Activated CD4-positive, alpha-beta T cell treated with anti-CD3 and anti-CD28 coated beads, Interleukin-2, amount 10 ng/mL, durations not matched to agents 24 days and 14 days (primary cell): Measurements from ENCODE around the gene RAD51B. TPM values are rescaled to one million over a fixed set of nuclear protein-coding genes. Genes with fewer than 3 reads are reported as not detected.

Experiments used
- DNase-seq: peaks from one replicate; pipeline ENCODE4 v3.0.0; 2022
- H3K27ac Mint-ChIP-seq: one replicate; pipeline ENCODE4 v1.8.0; 2022; ENCODE audit warnings: mild to moderate bottlenecking, mixed read lengths
- H3K27me3 Mint-ChIP-seq: one replicate; pipeline ENCODE4 v1.8.0; 2022; ENCODE audit warnings: mixed read lengths
- H3K36me3 Mint-ChIP-seq: one replicate; pipeline ENCODE4 v1.8.0; 2022; ENCODE audit warnings: low read depth, mild to moderate bottlenecking, mixed read lengths
- H3K4me1 Mint-ChIP-seq: one replicate; pipeline ENCODE4 v1.8.0; 2021; ENCODE audit warnings: mixed read lengths
- H3K4me3 Mint-ChIP-seq: one replicate; pipeline ENCODE4 v1.8.0; 2022; ENCODE audit warnings: mild to moderate bottlenecking, moderate library complexity, mixed read lengths
- H3K9me3 Mint-ChIP-seq: one replicate; pipeline ENCODE4 v1.8.0; 2021; ENCODE audit warnings: mixed read lengths
- intact Hi-C: fragments of 100-400 bp; cut with micrococcal nuclease; formaldehyde crosslinking; loops from one replicate; pipeline ENCODE4 v1.15.1; 2023
- total RNA-seq: library from RNA; stranded (reverse); gene quantifications from 2 replicates; pipeline ENCODE4 v1.2.3, GENCODE V29; 2022

Gene RAD51B
- total RNA-seq, 1 donor from 2014 or later: 29.3 TPM

DNA sequence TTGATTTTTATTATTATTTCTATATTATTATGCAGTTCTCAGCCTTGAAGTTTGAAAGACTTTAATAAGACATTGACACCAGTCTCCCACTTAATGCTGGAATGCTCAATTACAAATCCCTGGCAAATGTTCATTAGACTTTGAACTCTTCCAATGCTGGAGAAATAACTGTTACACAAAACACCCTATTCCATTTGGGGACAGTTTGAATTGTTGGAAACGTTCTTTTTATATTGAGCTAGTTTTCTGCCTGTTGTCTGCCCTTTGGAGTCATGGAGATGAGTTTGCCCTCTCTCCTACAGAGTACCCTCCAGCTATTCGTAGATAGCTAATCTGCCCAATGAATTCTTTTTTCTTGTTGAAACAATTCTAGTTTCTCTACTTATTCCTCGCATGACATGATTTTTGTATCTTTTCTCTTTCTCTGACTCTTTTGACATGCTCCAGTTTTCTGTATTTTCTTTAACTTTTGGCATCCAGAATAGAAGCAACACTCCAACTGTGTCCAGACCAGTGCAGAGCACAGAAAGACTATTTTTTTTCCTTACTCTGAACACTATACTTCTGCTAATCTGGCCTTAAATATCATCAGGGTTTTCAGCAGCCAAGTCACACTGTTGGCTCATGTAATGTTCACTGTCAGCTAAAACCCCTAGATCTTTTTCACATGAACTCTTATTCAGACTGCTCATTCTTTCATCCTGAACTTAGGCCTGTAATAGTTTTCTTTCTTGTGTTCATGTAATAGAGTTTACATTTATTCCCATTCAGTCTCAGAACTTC is 379.3 kb downstream of the RAD51B start:
- intact Hi-C loops: no loop called here
- Mint-ChIP-seq H3K4me1 (peaks cover 11% of the 10 kb centered on the region), H3K36me3 (peaks cover 2% of the 10 kb centered on the region), H3K27ac (no peak overlapping the region), H3K4me3 (no peak overlapping the region), H3K9me3 (peaks cover 7% of the 10 kb centered on the region), H3K27me3 (no peaks in the 10 kb centered on the region)
- no peak for DNase-seq

DNA sequence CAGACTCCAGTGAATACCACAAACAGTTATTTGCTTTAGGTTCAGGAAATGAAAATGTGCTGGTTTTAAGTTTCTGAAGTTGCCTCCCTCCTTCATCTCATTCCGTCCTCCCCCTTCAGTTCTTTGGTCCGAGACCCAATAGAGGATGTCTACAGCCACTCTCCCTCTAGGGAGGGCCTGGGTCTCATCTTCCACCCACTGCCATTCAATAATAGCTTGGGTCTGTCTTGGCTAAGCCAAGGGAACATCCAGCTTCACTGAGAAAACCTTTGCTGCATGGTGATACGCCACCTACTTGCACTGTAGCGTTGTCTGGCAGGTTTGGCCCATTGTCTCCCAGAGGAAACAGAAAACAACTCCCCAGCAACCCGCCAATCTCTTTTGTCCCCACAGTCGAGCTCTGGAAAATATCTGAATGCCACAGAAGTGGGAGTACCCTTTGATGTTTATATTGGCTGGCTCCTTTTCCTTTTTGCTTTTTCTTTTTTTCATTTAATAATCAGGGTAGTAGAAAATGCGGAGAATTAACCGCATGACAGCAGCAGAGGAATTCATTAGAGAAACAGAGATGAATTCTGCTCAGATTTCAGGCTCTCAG is 380.1 kb downstream of the RAD51B start:
- peaks cover 7% of the 10 kb centered on the region for H3K9me3 Mint-ChIP-seq
- H3K4me3 Mint-ChIP-seq: no peak overlapping the region
- no peaks in the 10 kb centered on the region for H3K36me3 Mint-ChIP-seq
- H3K27ac Mint-ChIP-seq: no peak overlapping the region
- intact Hi-C loops: no loop called here
- no peaks in the 10 kb centered on the region for H3K27me3 Mint-ChIP-seq
- H3K4me1 Mint-ChIP-seq: peaks cover 11% of the 10 kb centered on the region
- DNase-seq: no peak

DNA sequence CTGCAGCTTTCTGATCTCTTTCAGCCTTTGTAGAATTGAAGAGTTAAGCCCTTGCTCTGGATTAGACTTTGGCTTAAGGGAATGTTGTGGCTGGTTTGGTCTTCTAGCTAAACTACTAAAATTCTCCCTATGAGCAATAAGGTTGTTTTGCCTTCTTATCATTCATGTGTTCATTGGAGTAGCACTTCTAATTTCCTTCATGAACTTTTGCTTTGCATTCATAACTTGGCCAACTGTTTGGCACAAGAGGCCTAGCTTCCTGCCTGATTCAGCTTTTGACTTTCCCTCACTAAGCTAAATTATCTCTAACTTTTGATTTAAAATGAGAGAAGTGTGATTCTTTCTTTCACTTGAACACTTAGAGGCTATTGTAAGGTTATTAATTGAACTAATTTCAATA is 384.3 kb downstream of the RAD51B start:
- Mint-ChIP-seq H3K36me3 (no peaks in the 10 kb centered on the region), H3K9me3 (peaks cover 7% of the 10 kb centered on the region), H3K27ac (no peak overlapping the region), H3K4me3 (no peak overlapping the region), H3K4me1 (peaks cover 17% of the 10 kb centered on the region), H3K27me3 (no peaks in the 10 kb centered on the region)
- intact Hi-C loops: no loop called here
- DNase-seq: peak; percentile 26

DNA sequence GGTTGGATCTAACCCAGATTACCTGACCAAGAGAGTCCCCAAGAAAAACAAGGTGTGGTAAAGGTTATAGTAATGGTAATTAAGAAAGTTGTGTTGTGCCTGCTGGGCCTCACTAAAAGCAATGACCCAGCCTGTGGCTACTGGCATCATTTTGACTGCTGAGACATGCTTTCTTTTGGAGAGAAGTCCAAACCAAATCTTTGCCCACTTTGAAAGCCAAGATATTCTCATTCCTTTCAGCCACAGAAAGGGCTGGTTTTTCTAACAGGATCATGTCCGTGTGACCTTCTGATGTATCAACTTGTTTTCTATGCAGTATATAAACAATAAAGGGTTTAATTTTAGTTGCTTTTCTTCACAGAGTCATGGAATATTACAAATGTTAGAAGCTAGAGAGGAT is 388.6 kb downstream of the RAD51B start:
- no peak overlapping the region for H3K4me3 Mint-ChIP-seq

DNA sequence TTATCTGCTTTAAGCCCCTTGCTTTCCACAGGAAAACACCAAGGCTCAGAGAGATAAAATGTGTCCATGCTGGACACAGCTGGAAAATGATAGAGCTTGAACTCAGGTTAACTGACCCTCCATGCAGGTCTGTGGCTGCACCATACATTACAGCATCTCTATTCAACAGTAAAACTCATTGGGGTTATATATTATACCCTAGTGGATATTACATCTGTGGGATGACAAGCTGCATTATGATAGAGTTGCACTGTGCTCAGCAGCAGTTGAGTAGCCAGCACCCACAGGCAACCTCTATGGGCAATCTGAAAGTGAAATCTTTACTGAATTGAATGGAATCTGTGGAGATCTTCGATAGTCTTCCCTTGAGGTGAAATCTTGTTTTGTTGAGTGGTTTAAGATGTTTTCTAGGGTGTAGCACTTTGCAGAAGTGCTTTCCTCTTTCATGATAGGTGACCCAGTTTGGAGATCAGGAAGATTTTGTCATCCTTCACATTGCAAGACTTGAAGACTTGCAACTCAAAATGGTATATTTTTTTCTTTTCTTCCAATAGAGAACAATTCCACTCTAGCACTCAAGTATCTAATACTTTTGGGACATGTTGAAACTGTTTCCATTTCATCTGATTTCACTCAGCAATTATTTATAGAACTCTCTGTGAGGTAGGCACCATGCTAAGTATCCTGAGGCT is 389.2 kb downstream of the RAD51B start:
- H3K27ac Mint-ChIP-seq: no peak overlapping the region
- H3K4me3 Mint-ChIP-seq: peak overlapping the region; percentile 49

More for the DNA sequence above, 388.6 kb downstream of the RAD51B start:
- Mint-ChIP-seq H3K4me1 (peaks cover 42% of the 10 kb centered on the region), H3K9me3 (peaks cover 17% of the 10 kb centered on the region), H3K27me3 (no peaks in the 10 kb centered on the region), H3K27ac (no peak overlapping the region), H3K36me3 (peaks cover 2% of the 10 kb centered on the region)
- no peak for DNase-seq
- intact Hi-C loops: no loop called here

DNA sequence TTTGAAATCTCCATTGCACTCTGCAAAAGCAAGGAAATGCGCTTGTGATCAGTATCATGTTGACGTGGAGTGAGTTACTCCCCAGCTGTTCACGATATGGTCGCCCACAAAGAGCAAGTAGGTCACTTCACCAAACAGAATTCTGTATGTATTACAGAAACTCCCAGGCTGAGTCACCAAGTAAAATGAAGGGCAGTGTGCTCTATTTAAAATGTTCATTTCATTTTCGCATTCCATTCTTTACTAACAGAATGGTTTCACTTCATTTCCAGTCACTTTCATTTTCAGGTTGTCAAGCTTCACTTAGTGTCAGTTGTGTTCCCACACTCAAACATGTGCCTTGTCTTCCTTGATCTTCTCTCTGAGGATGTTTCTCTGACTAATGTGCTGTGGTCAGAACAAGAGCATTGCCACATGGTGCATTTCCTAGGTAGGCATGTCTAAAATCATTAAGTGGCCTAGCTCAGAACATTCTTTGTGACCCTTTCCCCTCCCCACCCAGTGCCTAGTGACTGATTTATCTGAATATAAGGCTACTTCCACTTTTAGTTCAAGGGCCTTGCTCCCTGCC is 391.2 kb downstream of the RAD51B start:
- no peaks in the 10 kb centered on the region for H3K27me3 Mint-ChIP-seq
- intact Hi-C loops: loop anchor here (1.0 to 5.0 kb wide), 7 partner anchors 21 to 1401 kb away; partner anchors contain the start of genes PALS1 and SUSD6

More for the DNA sequence above, 389.2 kb downstream of the RAD51B start:
- intact Hi-C loops: no loop called here
- Mint-ChIP-seq H3K27me3 (no peaks in the 10 kb centered on the region), H3K9me3 (peaks cover 17% of the 10 kb centered on the region), H3K36me3 (peaks cover 2% of the 10 kb centered on the region), H3K4me1 (peaks cover 43% of the 10 kb centered on the region)
- peak; percentile 63 for DNase-seq

DNA sequence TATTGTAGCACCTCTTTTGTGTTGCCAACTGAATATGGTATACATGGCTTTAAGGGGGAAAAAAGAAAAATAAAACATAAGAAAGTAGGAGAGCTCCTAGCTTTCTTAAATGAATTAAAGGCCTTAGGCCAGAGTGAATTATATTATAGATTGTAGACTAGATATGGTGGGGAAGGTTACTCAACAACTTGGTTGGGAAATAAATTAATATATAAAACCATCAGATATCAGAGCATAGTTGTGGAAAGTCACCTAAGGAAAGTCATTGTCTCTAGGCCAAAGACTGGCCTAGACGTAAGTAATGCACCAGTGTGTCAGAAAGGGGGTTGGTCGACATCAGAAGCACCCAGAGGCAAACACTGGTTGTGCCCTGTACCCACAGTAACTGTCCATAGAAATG is 391.8 kb downstream of the RAD51B start:
- no peak for DNase-seq
- Mint-ChIP-seq H3K27ac (peak overlapping the region; percentile 73), H3K4me3 (no peak overlapping the region), H3K36me3 (peaks cover 2% of the 10 kb centered on the region), H3K4me1 (peaks cover 45% of the 10 kb centered on the region), H3K9me3 (peaks cover 10% of the 10 kb centered on the region), H3K27me3 (no peaks in the 10 kb centered on the region)
- intact Hi-C loops: loop anchor here (1.0 to 5.0 kb wide), 5 partner anchors 21 to 1401 kb away; partner anchors contain the start of genes PALS1 and SUSD6

More for the DNA sequence above, 391.2 kb downstream of the RAD51B start:
- Mint-ChIP-seq H3K4me1 (peaks cover 45% of the 10 kb centered on the region), H3K9me3 (peaks cover 10% of the 10 kb centered on the region), H3K4me3 (peak overlapping the region; percentile 80), H3K27ac (peak overlapping the region; percentile 87), H3K36me3 (peaks cover 2% of the 10 kb centered on the region)
- DNase-seq: peak; percentile 86

DNA sequence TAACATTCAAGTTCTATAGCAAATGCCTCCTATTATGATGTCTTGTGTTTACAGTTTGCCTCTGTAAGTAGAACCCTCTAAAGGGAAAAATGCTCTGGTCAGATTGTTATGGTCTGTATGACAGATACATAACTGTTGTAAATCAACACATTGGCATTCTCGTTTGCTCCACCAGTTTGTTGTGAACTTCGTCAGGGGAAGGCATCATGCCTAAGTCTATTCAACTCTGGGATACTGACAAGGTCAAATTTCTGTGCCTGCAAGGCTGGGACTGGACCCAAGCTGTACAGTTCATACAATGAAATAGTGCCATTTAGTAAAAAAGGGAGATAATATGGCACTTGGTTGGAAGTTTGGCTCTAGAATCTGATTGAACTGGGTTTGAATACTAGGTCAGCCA is 392.3 kb downstream of the RAD51B start:
- no peak overlapping the region for H3K4me3 Mint-ChIP-seq
- H3K9me3 Mint-ChIP-seq: peaks cover 10% of the 10 kb centered on the region
- H3K36me3 Mint-ChIP-seq: peaks cover 2% of the 10 kb centered on the region
- intact Hi-C loops: loop anchor here (1.0 to 5.0 kb wide), 5 partner anchors 20 to 1400 kb away; partner anchors contain the start of genes PALS1 and SUSD6
- H3K27ac Mint-ChIP-seq: peak overlapping the region; percentile 31
- no peaks in the 10 kb centered on the region for H3K27me3 Mint-ChIP-seq
- H3K4me1 Mint-ChIP-seq: peaks cover 45% of the 10 kb centered on the region
- no peak for DNase-seq

DNA sequence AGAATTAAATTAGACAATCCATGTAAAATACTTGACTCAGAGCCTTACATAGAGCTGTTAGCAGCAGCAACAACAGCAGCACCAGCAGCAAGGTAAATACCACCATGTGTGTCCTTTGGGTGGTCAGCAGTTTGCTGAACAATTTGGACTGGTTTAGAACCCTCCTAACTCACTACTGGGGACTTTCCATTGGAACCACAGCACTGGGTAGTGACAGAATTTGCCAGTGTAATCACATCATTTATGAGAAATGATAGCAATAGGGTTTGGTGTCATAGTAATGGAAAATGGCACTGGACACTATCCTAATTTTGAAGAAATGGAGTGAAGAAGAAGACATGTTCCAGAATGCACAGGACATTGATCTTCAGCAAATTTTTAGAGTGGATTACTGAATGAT is 392.8 kb downstream of the RAD51B start:
- Mint-ChIP-seq H3K27me3 (no peaks in the 10 kb centered on the region), H3K9me3 (peaks cover 10% of the 10 kb centered on the region), H3K4me1 (peaks cover 45% of the 10 kb centered on the region), H3K36me3 (peaks cover 2% of the 10 kb centered on the region), H3K27ac (no peak overlapping the region), H3K4me3 (no peak overlapping the region)
- intact Hi-C loops: loop anchor here (5.0 kb wide), 3 partner anchors 75 to 1400 kb away; partner anchors contain the start of genes PALS1 and SUSD6
- no peak for DNase-seq

DNA sequence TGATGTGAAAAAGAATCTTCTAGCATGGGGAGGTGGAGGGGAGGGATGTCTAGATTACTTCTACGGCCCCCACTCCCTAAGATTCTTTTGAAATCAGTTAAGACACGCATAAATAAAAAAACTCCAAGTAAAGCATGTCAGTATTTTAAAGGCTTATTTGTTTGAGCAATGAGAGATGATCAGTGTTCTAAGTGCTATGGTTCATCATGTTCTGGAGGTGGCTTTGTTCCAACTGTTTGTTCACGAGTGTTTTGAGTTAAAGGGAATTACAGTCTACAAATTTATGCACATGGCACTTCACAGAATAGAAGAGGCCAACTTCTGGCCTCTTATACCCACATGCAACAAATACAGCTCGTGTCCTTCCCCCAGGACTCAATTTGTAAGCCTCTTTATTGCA is 394.9 kb downstream of the RAD51B start:
- Mint-ChIP-seq H3K4me3 (no peak overlapping the region), H3K4me1 (peaks cover 32% of the 10 kb centered on the region), H3K27ac (no peak overlapping the region), H3K36me3 (peaks cover 2% of the 10 kb centered on the region), H3K9me3 (peaks cover 10% of the 10 kb centered on the region), H3K27me3 (no peaks in the 10 kb centered on the region)
- intact Hi-C loops: loop anchor here (5.0 kb wide), 3 partner anchors 73 to 1398 kb away; partner anchors contain the start of genes PALS1 and SUSD6
- DNase-seq: no peak

DNA sequence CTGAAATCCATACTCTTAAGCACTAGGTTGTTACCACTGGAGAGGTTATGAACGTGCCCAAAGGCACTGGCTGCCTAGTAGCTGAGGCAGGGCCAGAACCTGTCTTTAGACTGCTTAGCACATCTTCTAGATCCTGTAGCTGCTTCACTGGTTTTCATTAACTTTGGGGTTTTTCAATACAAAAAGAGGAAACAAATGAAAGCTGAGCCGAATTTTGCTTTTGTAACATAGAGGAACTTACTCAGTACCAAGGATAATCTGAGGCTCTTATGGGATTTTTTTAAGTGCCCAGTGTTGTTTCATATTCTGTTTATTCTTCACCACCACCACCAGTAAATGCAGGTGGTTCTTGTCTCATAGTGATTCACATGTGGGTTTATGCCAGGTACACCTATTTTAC is 396.1 kb downstream of the RAD51B start:
- Mint-ChIP-seq H3K27me3 (no peaks in the 10 kb centered on the region), H3K4me3 (no peak overlapping the region), H3K4me1 (peaks cover 23% of the 10 kb centered on the region), H3K36me3 (no peaks in the 10 kb centered on the region), H3K27ac (no peak overlapping the region), H3K9me3 (peaks cover 10% of the 10 kb centered on the region)
- intact Hi-C loops: no loop called here
- DNase-seq: no peak

DNA sequence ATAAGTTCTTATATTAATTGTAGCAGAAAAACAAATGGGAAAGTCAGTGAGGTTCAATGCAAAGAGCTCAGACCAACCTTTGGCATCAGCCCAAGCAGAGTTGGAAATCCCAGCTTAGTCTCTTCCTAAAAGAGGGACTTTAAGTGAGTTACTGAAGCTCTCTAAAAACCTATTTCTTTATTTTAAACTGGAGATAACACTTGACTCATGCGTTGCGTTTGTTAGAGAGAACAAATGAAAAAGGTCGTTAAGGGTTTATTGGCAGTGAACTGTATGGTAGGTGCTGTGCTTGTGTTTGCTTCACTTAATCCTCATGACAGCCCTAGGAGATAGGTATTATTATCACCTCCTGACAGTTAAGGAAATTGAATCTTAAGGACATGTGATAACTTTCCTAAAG is 396.5 kb downstream of the RAD51B start:
- intact Hi-C loops: no loop called here
- Mint-ChIP-seq H3K9me3 (peaks cover 10% of the 10 kb centered on the region), H3K4me1 (peaks cover 21% of the 10 kb centered on the region), H3K27me3 (no peaks in the 10 kb centered on the region), H3K4me3 (no peak overlapping the region), H3K27ac (no peak overlapping the region), H3K36me3 (no peaks in the 10 kb centered on the region)
- no peak for DNase-seq

DNA sequence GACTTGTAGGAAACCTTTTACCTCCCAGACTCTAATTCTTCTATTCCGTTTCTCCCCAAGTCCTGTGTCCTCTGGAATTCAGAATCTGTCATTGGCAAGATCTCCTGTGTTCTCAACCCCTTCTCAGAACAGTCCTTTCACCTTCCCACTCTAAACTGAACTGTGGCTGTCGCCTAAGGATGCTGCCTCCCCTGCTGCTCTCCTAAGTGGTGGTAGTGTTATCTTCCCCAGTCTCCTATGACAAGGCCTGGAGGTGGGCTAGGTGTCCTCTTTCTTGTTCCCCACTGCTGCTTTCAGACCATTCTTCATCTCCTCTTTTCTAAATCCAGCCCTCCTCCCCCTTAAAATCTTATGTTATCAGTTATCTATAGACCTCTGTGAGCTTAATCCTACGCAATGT is 397.4 kb downstream of the RAD51B start:
- H3K4me1 Mint-ChIP-seq: peaks cover 18% of the 10 kb centered on the region
- no peak for DNase-seq
- no peak overlapping the region for H3K27ac Mint-ChIP-seq

More for the DNA sequence above, 397.4 kb downstream of the RAD51B start:
- Mint-ChIP-seq H3K4me3 (no peak overlapping the region), H3K9me3 (peaks cover 14% of the 10 kb centered on the region), H3K36me3 (peaks cover 3% of the 10 kb centered on the region), H3K27me3 (no peaks in the 10 kb centered on the region)
- intact Hi-C loops: no loop called here
